Measurements from ENCODE around the gene MEGF6. TPM values are rescaled to one million over a fixed set of nuclear protein-coding genes. Genes with fewer than 3 reads are reported as not detected.

The MEGF6 gene
- total RNA-seq, 1 donor from 2014 or later, result 33.3 TPM

DNA sequence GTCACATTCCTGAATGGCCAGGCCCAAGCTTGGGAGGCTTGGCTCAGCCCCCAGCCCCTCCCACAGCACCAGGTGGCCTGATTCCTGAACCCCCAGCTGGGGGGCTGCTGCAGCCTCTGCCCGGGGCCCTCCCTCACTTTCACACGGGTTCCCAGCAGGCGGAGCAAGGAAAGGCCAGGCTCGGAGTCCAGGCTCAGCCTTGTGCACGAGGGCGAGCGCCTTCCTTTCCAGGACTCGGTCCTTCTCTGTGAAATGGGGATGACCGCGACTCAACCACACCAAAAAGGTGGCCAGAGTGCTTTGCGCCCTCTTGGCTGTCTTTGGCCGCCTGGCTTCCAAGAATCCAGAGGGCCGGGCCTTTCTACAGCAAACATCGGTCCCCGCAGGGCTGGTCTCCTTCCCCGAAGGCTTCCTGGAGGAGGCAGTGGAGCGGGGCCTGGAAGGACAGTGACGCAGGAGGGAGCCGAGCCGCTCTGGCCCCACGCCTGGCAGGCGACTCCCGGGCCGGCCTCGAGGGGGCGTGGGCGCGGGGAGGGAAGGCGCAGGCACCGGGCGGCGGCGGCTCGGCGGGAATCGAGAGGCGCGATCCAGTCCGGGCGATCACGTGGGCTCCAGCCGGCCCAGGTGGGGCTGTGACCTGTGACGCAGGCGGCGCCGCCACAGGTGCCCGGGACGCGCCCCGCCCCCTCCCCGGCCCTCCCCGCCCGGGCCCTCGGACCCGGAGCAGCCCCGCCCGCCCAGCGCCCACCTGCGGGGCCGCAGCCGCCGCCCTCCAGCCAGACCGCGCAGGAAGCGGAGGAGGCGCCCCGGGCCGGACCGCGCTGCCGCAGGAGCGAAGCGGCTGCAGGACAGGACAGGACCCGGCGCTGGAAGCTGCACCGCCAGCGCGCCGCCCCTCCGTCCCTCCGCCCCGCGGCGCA, 157.2 kb downstream of the MEGF6 start, which contains the start of gene ARHGEF16:
Gene ARHGEF16, plus strand, starts transcription at position 775 of the 920 bp plus-strand sequence. CDS start 8,420 bp downstream, outside the sequence.
- TF ChIP-seq, protein P1, sequence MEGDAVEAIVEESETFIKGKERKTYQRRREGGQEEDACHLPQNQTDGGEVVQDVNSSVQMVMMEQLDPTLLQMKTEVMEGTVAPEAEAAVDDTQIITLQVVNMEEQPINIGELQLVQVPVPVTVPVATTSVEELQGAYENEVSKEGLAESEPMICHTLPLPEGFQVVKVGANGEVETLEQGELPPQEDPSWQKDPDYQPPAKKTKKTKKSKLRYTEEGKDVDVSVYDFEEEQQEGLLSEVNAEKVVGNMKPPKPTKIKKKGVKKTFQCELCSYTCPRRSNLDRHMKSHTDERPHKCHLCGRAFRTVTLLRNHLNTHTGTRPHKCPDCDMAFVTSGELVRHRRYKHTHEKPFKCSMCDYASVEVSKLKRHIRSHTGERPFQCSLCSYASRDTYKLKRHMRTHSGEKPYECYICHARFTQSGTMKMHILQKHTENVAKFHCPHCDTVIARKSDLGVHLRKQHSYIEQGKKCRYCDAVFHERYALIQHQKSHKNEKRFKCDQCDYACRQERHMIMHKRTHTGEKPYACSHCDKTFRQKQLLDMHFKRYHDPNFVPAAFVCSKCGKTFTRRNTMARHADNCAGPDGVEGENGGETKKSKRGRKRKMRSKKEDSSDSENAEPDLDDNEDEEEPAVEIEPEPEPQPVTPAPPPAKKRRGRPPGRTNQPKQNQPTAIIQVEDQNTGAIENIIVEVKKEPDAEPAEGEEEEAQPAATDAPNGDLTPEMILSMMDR (conservative IDR thresholded peaks at IDR 0.05; ENCODE audit: low read depth, low read length), result peak; percentile 40
- DNase-seq (ENCODE audit: low read depth), result no peak
- peak within 1 kb of the TSS; percentile 64 for H3K4me3 ChIP-seq (ENCODE audit: low read depth, low read length)

DNA sequence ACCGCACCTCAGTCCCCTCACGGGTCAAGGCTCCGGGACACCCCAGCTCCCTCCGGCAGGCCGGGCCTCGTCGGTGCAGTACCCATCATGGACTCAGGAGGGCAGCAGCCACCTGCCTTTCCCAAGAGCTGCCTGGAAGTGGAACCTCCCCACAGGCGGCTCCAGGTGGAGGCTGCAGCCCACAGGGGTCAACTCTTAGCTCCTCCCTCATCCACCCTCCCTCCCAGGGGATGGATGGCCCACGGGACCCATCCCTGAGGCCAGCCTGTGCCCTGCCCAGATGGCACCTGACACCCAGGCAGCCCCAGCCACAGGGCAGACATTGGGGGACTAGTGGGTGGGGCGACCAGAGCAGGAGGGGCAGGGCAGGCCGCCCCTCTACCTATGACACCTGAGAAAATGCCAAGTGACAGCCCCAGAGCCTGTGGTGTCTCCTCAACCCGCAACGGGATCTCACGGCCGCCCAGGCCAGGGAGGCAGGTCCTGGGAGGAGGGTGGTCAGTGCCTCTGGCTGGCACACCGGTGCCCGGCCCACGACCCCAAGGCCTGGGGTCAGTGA, 158.0 kb downstream of the MEGF6 start:
- no peak for DNase-seq (ENCODE audit: low read depth)
- TF ChIP-seq, protein P1 (conservative IDR thresholded peaks at IDR 0.05; ENCODE audit: low read depth, low read length), result peak; percentile 91
- H3K4me3 ChIP-seq (ENCODE audit: low read depth, low read length), result no peak overlapping the region

DNA sequence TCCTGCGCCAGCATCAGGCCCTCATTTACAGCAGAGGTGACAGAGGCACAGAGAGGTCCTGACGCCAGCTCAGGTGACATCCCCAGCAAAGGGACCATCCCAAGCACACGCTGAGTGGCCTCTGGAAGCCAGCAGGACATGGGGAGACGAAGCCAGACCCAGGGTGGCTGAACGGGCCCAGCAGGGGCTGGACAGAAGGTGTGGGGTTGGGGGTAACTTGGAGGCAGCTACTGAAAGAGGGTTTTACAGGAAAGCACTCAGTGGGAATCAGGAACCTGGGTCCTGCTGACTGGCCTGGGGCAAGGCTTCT, 158.5 kb downstream of the MEGF6 start:
- DNase-seq (ENCODE audit: low read depth), result no peak
- TF ChIP-seq, protein P1 (conservative IDR thresholded peaks at IDR 0.05; ENCODE audit: low read depth, low read length), result no peak
- no peak overlapping the region for H3K4me3 ChIP-seq (ENCODE audit: low read depth, low read length)

DNA sequence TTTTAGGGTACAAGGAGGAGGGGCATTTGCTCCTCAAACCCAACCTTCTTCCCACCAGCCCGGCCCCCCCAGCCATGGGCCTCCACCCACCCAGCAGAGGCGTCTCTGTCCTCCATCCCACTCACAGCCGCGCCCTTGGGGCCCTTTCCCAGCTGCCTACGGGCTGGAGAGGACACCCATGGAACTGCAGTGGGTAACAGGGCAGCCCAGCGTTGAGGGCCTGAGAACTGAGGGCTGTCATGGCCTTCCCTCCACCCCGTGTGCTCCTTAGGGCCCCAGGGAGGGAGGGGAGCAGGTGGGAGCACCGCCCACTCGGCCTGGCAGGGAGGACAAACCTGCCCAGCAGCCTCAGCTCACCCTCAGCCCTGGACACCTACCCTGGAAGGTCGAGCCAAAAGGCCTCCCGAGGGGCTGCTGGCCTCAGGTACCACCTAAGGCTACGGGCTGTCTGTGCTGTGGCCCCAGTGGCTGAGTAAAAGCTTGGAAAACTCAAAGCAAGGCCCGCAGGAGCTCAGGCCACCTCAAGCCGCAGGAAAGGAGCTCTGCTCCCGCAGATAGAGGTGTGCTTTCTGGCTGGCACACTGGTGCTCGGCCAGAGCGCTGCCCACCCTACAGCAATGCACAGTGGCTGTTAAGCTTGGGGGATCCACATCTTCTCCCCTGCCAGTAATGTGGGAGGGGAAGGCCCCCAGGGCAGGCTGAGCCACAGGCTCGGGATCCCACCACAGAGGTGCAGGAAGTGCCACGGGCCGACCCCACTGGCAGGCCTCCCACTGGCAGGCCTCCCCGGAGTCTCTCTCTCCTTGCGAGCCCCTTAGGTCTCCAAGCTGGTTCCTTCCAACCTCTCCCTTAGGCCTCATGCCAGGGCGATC, 159.1 kb downstream of the MEGF6 start:
- TF ChIP-seq, protein P1 (conservative IDR thresholded peaks at IDR 0.05; ENCODE audit: low read depth, low read length), result no peak
- no peak for DNase-seq (ENCODE audit: low read depth)
- H3K4me3 ChIP-seq (ENCODE audit: low read depth, low read length), result no peak overlapping the region

DNA sequence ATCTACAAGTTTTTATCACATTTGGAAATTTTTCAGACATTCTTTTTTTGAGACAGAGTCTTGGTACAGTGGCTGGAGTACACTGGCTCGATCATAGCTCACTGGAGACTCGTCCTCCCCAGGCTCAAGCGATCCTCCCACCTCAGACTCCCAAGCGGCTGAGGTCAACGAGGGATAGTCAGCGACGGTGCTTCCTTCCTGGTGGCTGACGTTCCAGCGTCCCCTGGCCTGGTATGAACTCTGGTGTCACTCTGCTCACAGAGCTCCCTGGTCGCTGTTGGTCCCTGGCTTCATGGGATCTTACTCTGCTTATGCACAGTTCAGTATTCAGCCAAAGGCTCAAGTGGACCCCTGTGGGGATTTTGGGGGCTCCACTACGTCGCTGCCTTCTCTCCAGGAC, 160.3 kb downstream of the MEGF6 start:
- no peak overlapping the region for H3K4me3 ChIP-seq (ENCODE audit: low read depth, low read length)
- TF ChIP-seq, protein P1 (conservative IDR thresholded peaks at IDR 0.05; ENCODE audit: low read depth, low read length), result no peak
- DNase-seq (ENCODE audit: low read depth), result no peak

DNA sequence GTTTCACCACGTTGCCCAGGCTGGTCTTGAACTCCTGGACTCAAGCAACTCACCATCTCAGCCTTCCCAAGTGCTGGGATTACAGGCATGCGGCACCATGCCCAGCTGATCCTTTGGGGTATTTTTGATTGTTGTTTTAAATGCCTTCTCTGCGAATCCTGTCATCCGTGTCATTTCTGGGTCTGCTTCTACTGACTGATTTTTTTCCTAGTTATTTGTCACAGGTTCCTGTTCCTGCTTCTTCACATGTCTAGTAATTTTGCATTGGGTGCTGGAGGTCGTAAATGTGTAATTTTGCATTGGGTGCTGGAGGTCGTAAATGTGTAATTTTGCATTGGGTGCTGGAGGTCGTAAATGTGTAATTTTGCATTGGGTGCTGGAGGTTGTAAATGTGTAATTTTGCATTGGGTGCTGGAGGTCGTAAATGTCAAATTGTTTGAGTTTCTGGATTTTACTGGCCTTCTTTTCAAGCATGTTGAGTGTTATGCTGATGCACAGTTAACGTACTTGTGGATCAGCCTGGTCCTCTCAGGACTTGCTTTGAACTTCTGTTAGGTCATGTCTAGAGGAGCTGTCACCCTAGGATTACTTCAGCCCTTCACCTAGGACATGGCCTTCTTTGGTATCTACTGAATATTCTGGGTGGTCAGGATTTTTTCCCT, 161.0 kb downstream of the MEGF6 start:
- no peak overlapping the region for H3K4me3 ChIP-seq (ENCODE audit: low read depth, low read length)
- TF ChIP-seq, protein P1 (conservative IDR thresholded peaks at IDR 0.05; ENCODE audit: low read depth, low read length), result no peak
- DNase-seq (ENCODE audit: low read depth), result no peak

Measured in epithelial cell of proximal tubule (primary cell).